Sigmoid colon (tissue), 7 donors: ENCODE results near the gene POU6F2. TPM values are rescaled to one million over a fixed set of nuclear protein-coding genes. Genes with fewer than 3 reads are reported as not detected.

ENCODE experiments used
- DNase-seq: peaks from one replicate; pipeline ENCODE4 v3.0.0-alpha.2; 2019
- H3K27ac ChIP-seq, 4 donors: fragments of 200-600 bp; sonication (generic); one replicate each; pipeline ENCODE4 v1.5.1; 2016 to 2019; ENCODE audit warnings: mild to moderate bottlenecking in 1 of 4
- H3K27me3 ChIP-seq, 3 donors: fragments of 200-600 bp; sonication (generic); one replicate each; pipeline ENCODE4 v1.5.1; 2019; ENCODE audit warnings: mild to moderate bottlenecking in 1 of 3
- H3K36me3 ChIP-seq, 4 donors: fragments of 200-600 bp; sonication (generic); one replicate each; pipeline ENCODE4 v1.5.1; 2016 to 2019
- H3K4me1 ChIP-seq, 4 donors: fragments of 200-600 bp; sonication (generic); one replicate each; pipeline ENCODE4 v1.5.1; 2017 to 2019
- H3K4me3 ChIP-seq, 4 donors: fragments of 200-600 bp; sonication (generic); one replicate each; pipeline ENCODE4 v1.5.1; 2017 to 2019; ENCODE audit warnings: mild to moderate bottlenecking in 2 of 4, moderate library complexity in 1 of 4
- H3K9me3 ChIP-seq, 4 donors: fragments of 200-600 bp in 3 of 4; sonication (generic) in 3 of 4; one replicate each; pipeline versions ENCODE4 v1.5.1 to v1.6.1; 2013 to 2019
- EP300 ChIP-seq, 4 donors: sonication (generic); formaldehyde crosslinking; IDR thresholded peaks; one replicate each; pipeline ENCODE4 v1.6.1; 2017; ENCODE audit warnings: antibody characterized with exemption in 4 of 4
- POLR2A ChIP-seq, 2 donors: fragments of 450-650 bp; IDR thresholded peaks; one replicate each; pipeline ENCODE4 v1.6.1; 2016; ENCODE audit warnings: antibody characterized with exemption in 2 of 2, mild to moderate bottlenecking in 2 of 2, moderate library complexity in 2 of 2
- POLR2AphosphoS5 ChIP-seq, 4 donors: sonication (generic); formaldehyde crosslinking; IDR thresholded peaks; one replicate each; pipeline ENCODE4 v1.6.1; 2017; ENCODE audit warnings: antibody characterized with exemption in 4 of 4
- WGBS, 2 donors: extraction: QIAGEN DNeasy Blood & Tissue Kit; methylation state at CpG; one replicate each; pipeline ENCODE4 v1.1.7; 2013; 5-methylcytosine and 5-hydroxymethylcytosine counted together
- intact Hi-C: fragments of 100-400 bp; cut with DNase I; formaldehyde crosslinking; loops from one replicate; pipeline ENCODE4 v1.15.1; 2023
- polyA plus RNA-seq, 3 donors: library from polyadenylated mRNA; stranded (reverse); fragments of 200-250 nt; gene quantifications; one replicate each; pipeline ENCODE4 v1.2.3, GENCODE V29; 2013
- total RNA-seq, 4 donors: library from RNA; depleted of rRNA; stranded (reverse); fragments of >200 nt; gene quantifications; one replicate each; pipeline ENCODE4 v1.1.0, GENCODE V29; 2016
- TF ChIP-seq, protein P1 (sequence below), 4 experiments: fragments of 450-650 bp in 3 of 4; fragments of 200-600 bp in 1 of 4; IDR thresholded peaks; one replicate each; pipeline ENCODE4 v1.5.1; 2016 to 2019; ENCODE audit warnings: antibody characterized with exemption in 4 of 4, mild to moderate bottlenecking in 3 of 4, moderate library complexity in 2 of 4
- donor health status: healthy with polysubstance abuse.
- donor health status: Bipolar disorder and iron deficiency.
- donor health status: healthy.

The POU6F2 gene
- total and polyA plus RNA-seq, 7 donors = 0.04 TPM; not detected in 6

- no peak for TF ChIP-seq EP300 (IDR thresholded peaks at IDR 0.05)
- TF ChIP-seq, protein P1, sequence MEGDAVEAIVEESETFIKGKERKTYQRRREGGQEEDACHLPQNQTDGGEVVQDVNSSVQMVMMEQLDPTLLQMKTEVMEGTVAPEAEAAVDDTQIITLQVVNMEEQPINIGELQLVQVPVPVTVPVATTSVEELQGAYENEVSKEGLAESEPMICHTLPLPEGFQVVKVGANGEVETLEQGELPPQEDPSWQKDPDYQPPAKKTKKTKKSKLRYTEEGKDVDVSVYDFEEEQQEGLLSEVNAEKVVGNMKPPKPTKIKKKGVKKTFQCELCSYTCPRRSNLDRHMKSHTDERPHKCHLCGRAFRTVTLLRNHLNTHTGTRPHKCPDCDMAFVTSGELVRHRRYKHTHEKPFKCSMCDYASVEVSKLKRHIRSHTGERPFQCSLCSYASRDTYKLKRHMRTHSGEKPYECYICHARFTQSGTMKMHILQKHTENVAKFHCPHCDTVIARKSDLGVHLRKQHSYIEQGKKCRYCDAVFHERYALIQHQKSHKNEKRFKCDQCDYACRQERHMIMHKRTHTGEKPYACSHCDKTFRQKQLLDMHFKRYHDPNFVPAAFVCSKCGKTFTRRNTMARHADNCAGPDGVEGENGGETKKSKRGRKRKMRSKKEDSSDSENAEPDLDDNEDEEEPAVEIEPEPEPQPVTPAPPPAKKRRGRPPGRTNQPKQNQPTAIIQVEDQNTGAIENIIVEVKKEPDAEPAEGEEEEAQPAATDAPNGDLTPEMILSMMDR (IDR thresholded peaks at IDR 0.05) = no peak
- TF ChIP-seq POLR2A (IDR thresholded peaks at IDR 0.05) = no peak
- TF ChIP-seq POLR2AphosphoS5 (IDR thresholded peaks at IDR 0.05) = no peak
- WGBS, 2 donors = 65 to 82% methylated on average over 4 of the region's 4 CpGs
- Histone ChIP-seq H3K27me3 (no peaks in the 10 kb centered on the region), H3K4me3 (no peak overlapping the region), H3K27ac (no peak overlapping the region), H3K4me1 (no peaks in the 10 kb centered on the region), H3K9me3 (no peaks in the 10 kb centered on the region), H3K36me3 (no peaks in the 10 kb centered on the region)
- intact Hi-C loops = no loop called here
- no peak for DNase-seq
Measured at GRCh38 chr7:39219869-39220268, 242.2 kb downstream of the POU6F2 start.

DNA sequence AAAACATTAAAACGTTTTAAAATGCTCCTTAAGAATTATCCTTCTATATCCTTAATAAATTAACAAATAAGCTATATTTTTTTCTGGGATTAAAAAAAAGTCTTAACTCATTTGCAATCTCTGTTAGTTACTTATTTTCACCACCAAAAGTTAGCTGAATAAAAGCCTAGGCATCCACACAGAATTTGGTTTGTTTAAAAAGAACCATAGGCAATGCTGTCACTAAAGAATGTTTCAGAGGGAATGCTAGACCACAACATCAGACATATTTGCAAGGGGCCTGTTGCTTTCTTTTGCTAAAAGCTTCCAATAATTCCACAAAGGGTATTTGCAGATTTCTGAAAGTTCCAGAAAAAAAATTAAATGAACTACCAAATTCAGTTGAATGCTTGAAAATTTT is 244.2 kb downstream of the POU6F2 start:
- H3K36me3 ChIP-seq = no peaks in the 10 kb centered on the region
- 55 to 72% methylated on average over 1 of the region's 1 CpG for WGBS, 2 donors

GRCh38 chr7:39228946-39229345 is 251.2 kb downstream of the POU6F2 start:
- Histone ChIP-seq H3K27me3 (no peaks in the 10 kb centered on the region), H3K27ac (no peak overlapping the region), H3K4me1 (no peaks in the 10 kb centered on the region), H3K36me3 (no peaks in the 10 kb centered on the region), H3K9me3 (no peaks in the 10 kb centered on the region), H3K4me3 (no peak overlapping the region)
- intact Hi-C loops = no loop called here
- WGBS, 2 donors = 52 to 56% methylated on average over 3 of the region's 3 CpGs
- no peak for DNase-seq
- TF ChIP-seq, protein P1 (IDR thresholded peaks at IDR 0.05) = no peak
- no peak for TF ChIP-seq POLR2A (IDR thresholded peaks at IDR 0.05)
- no peak for TF ChIP-seq POLR2AphosphoS5 (IDR thresholded peaks at IDR 0.05)
- TF ChIP-seq EP300 (IDR thresholded peaks at IDR 0.05) = no peak

More for the DNA sequence above, 244.2 kb downstream of the POU6F2 start:
- TF ChIP-seq EP300 (IDR thresholded peaks at IDR 0.05) (no peak), POLR2AphosphoS5 (IDR thresholded peaks at IDR 0.05) (no peak), POLR2A (IDR thresholded peaks at IDR 0.05) (no peak)
- TF ChIP-seq, protein P1 (IDR thresholded peaks at IDR 0.05) = no peak
- no peaks in the 10 kb centered on the region for H3K9me3 ChIP-seq
- no peak for DNase-seq
- no peaks in the 10 kb centered on the region for H3K4me1 ChIP-seq
- intact Hi-C loops = no loop called here
- no peak overlapping the region for H3K27ac ChIP-seq
- no peaks in the 10 kb centered on the region for H3K27me3 ChIP-seq
- H3K4me3 ChIP-seq = no peak overlapping the region

DNA sequence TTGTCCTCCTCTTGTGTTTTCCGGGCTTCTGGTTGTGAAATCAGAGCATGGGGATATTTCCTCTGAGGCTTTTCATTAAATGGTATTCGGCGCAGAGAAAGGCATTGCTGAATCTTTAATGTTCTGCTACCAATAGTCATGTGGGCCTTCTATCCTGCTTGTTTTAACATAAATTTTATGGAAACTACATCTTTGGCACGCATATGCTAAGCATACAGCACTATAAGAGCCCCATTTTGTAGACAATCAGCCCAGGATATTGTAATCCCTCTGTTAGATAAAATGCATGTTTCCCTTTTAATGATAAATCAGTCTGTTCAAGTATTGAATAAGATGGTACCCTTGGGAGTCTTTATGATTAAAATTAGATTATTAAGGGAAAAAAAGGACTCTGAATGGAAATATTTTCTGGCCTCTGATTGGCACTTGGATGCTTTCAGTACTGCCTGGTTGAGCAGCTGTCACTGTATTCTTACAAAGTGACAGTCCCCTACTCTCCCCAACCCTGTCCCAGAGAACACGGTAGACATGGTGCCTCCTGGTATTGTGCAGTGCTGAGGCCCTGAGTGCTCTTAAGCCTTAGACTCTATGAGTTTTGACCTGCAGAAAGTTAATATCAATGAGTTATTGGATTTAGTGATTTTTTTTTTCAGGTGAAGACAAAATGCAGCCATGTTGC is 256.3 kb downstream of the POU6F2 start:
- TF ChIP-seq POLR2A (IDR thresholded peaks at IDR 0.05) = no peak
- no peak for TF ChIP-seq EP300 (IDR thresholded peaks at IDR 0.05)
- no peak for TF ChIP-seq POLR2AphosphoS5 (IDR thresholded peaks at IDR 0.05)
- TF ChIP-seq, protein P1 (IDR thresholded peaks at IDR 0.05) = no peak
- H3K27me3 ChIP-seq = no peaks in the 10 kb centered on the region
- DNase-seq = no peak
- no peaks in the 10 kb centered on the region for H3K4me1 ChIP-seq
- no peak overlapping the region for H3K4me3 ChIP-seq
- H3K27ac ChIP-seq = no peak overlapping the region
- WGBS, 2 donors = 89 to 91% methylated on average over 5 of the region's 5 CpGs
- intact Hi-C loops = no loop called here
- no peaks in the 10 kb centered on the region for H3K9me3 ChIP-seq
- no peaks in the 10 kb centered on the region for H3K36me3 ChIP-seq
